Chondrocyte (in vitro differentiated cells): Measurements from ENCODE around the gene BOLL. TPM values are rescaled to one million over a fixed set of nuclear protein-coding genes. Genes with fewer than 3 reads are reported as not detected.

Experiments
- DNase-seq: peaks from one replicate; pipeline ENCODE4 v3.0.0; 2021; ENCODE audit warnings: mixed read lengths, low spot score
- H3K27ac Mint-ChIP-seq: one replicate; pipeline ENCODE4 v1.8.0; 2021; ENCODE audit warnings: mild to moderate bottlenecking, moderate library complexity, mixed read lengths; ENCODE audit not compliant: unreplicated experiment
- H3K27me3 Mint-ChIP-seq: 2 replicates; pipeline ENCODE4 v1.8.0; 2021; ENCODE audit warnings: low read depth, mixed read lengths
- H3K36me3 Mint-ChIP-seq: 2 replicates; pipeline ENCODE4 v1.8.0; 2021; ENCODE audit warnings: low read depth, mixed read lengths
- H3K4me1 Mint-ChIP-seq: 2 replicates; pipeline ENCODE4 v1.8.0; 2021; ENCODE audit warnings: low read depth, mild to moderate bottlenecking, mixed read lengths
- H3K4me3 Mint-ChIP-seq: one replicate; pipeline ENCODE4 v1.8.0; 2021; ENCODE audit warnings: mild to moderate bottlenecking, moderate library complexity, mixed read lengths; ENCODE audit not compliant: unreplicated experiment
- H3K9me3 Mint-ChIP-seq: 2 replicates; pipeline ENCODE4 v1.8.0; 2021; ENCODE audit warnings: low read depth, mixed read lengths
- total RNA-seq: library from RNA; stranded (reverse); gene quantifications from 3 replicates; pipeline ENCODE4 v1.2.1, GENCODE V29; 2021
- TF ChIP-seq, protein P1 (sequence below): fragments of 200-600 bp; sonication (generic); IDR thresholded peaks from 2 replicates; pipeline ENCODE4 v1.5.0; 2021; ENCODE audit warnings: antibody characterized with exemption, mild to moderate bottlenecking, moderate library complexity

The BOLL gene
- total RNA-seq, 1 donor from 2014 or later = not detected

DNA sequence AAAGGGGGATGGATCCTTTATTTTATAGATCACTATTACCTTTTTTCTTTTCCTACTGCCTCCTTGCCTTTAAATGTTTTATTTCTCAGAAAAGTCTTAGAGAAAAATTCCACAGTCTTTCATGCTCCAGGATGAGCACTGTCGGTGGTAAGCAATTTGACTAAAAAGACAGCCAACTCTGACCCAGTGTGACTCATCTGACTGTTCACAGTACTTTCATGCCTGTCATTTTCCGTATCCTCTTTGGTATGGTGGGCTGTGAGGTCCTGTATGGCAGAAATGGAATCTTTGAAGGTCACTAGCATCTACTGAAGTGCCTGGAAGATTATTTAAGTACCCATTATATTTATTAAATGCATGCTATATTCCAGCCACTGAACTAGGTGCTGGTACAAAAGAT is 107.6 kb downstream of the BOLL start:
- H3K4me3 Mint-ChIP-seq = no peak overlapping the region
- peaks cover 35% of the 10 kb centered on the region for H3K4me1 Mint-ChIP-seq
- H3K27ac Mint-ChIP-seq = peak overlapping the region; percentile 5
- TF ChIP-seq, protein P1, sequence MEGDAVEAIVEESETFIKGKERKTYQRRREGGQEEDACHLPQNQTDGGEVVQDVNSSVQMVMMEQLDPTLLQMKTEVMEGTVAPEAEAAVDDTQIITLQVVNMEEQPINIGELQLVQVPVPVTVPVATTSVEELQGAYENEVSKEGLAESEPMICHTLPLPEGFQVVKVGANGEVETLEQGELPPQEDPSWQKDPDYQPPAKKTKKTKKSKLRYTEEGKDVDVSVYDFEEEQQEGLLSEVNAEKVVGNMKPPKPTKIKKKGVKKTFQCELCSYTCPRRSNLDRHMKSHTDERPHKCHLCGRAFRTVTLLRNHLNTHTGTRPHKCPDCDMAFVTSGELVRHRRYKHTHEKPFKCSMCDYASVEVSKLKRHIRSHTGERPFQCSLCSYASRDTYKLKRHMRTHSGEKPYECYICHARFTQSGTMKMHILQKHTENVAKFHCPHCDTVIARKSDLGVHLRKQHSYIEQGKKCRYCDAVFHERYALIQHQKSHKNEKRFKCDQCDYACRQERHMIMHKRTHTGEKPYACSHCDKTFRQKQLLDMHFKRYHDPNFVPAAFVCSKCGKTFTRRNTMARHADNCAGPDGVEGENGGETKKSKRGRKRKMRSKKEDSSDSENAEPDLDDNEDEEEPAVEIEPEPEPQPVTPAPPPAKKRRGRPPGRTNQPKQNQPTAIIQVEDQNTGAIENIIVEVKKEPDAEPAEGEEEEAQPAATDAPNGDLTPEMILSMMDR = no peak
- DNase-seq = no peak
- H3K36me3 Mint-ChIP-seq = peaks cover 2% of the 10 kb centered on the region
- no peaks in the 10 kb centered on the region for H3K9me3 Mint-ChIP-seq
- no peaks in the 10 kb centered on the region for H3K27me3 Mint-ChIP-seq

DNA sequence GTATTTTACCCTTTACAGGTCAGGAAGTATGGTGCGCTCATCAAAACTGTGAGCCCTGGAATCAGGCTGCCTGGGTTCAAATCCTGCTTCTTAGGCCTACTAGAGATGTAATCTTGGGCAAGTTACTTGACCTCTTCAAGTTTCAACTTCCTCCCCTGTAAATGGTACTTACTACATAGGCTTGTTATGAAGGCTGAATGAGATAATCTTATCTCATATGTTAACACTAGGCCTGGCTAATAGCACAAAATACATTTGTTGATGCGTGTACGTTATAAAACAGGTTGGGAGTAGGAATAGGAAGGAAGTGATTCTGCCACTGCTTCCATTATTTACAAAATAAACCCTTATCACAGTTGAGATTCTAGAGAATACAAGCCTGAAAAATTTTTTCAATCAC is 108.1 kb downstream of the BOLL start:
- no peaks in the 10 kb centered on the region for H3K27me3 Mint-ChIP-seq
- no peak overlapping the region for H3K4me3 Mint-ChIP-seq
- peaks cover 39% of the 10 kb centered on the region for H3K4me1 Mint-ChIP-seq

More for the DNA sequence above, 108.1 kb downstream of the BOLL start:
- peak overlapping the region; percentile 5 for H3K27ac Mint-ChIP-seq
- no peak for DNase-seq
- peaks cover 4% of the 10 kb centered on the region for H3K36me3 Mint-ChIP-seq
- no peaks in the 10 kb centered on the region for H3K9me3 Mint-ChIP-seq
- TF ChIP-seq, protein P1 = no peak

Other genes starting within 250 kb of the BOLL start
- 11.5 to 28.5 TPM (median 13.6 TPM) in 3 replicates for gene RFTN2, start 109.7 kb downstream of the BOLL start, total RNA-seq
- gene MARS2, start 80.0 kb downstream of the BOLL start, total RNA-seq = 2.9 to 4.0 TPM (median 3.1 TPM) in 3 replicates
- 0.44 to 4.1 TPM (median 0.50 TPM) in 3 replicates for gene PLCL1, start 19.3 kb upstream of the BOLL start, total RNA-seq